ENCODE measurements around the gene RAC3. TPM values are rescaled to one million over a fixed set of nuclear protein-coding genes. Genes with fewer than 3 reads are reported as not detected.

The RAC3 gene
- total RNA-seq, 1 experiment from 2014 or later: 16.4 TPM

- no peak for DNase-seq (ENCODE audit: low read depth)
Observed at GRCh38 chr17:82012261-82012639, 19.2 kb upstream of the RAC3 start.

DNA sequence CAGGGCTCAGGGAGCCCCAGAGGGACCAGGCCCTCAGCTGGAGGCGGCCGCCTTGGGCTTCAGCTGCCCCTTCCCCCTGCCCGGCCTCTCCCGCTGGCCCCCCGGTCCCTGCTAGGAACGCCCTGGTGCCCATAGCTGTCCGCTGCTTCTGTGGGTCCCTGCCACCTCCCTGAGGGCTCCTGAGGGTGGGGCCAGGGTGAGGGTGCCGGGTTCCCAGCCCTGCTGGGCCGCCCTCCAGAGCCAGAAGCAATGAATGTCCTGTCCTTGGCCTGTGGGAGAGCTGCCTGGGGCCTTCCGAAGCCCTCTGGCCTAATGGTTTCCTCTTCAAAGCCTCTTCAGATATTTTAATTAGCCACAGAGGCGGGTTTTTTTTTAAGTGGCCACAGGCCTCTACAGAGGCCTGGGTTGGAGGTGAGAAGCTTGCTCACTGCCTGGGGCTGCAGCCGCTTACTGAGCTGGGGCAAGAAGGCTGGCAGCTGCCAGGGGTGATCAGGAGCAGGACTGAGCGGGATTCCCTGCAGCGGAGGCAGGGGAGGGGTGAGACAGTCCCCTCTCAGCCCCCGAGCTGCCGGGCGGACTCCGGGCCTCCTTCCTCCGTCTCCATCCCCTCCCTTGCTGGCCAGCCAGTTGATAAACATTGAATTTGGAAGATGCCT lies 18.7 kb upstream of the RAC3 start:
- peak; percentile 83 for DNase-seq (ENCODE audit: low read depth)

- peak; percentile 46 for DNase-seq (ENCODE audit: low read depth)
Observed at GRCh38 chr17:82013341-82013740, 18.1 kb upstream of the RAC3 start.

- DNase-seq (ENCODE audit: low read depth): no peak
Observed at GRCh38 chr17:82013772-82014321, 17.6 kb upstream of the RAC3 start.

- DNase-seq (ENCODE audit: low read depth): no peak
Observed at GRCh38 chr17:82014432-82014831, 17.0 kb upstream of the RAC3 start.

GRCh38 chr17:82014971-82015310 lies 16.5 kb upstream of the RAC3 start:
- DNase-seq (ENCODE audit: low read depth): no peak

- DNase-seq (ENCODE audit: low read depth): no peak
Observed at GRCh38 chr17:82015311-82015971, 16.0 kb upstream of the RAC3 start.

DNA sequence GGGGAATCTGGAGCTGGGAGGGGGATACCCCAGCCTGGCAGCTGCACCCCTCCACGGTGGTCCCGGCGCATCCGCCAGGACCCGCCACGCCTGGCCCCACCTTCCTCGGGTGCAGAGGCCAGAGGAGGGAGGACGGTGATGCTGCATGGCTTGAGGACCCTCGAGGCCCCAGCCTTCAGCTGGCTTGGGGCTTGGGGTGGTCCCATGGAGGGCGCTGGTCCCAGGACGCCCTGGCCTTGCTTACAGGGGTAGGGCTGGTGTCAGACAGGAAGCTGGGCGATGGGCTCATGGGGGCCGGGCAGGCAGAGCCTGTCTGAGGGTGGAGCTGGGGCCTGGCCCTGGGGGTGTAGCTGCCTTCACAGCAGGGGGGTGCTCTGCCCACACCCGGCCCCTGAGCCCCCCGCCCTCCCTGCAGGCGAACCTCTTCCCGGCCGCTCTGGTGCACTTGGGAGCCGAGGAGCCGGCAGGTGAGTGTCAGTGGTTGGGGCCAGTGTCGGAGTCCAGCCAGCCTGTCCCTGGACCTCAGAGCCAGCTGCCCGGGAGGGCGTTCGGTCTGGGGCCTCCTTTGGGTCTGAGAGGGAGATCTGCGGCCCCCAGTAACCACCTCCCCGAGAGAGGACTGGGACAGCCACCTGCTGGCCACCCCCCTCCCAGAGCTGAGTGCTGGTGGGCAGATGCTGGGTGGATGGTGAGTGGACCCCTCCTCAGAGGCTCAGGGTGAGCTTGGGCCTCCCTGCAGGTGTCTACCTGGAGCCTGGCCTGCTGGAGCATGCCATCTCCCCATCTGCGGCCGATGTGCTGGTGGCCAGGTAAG lies 15.2 kb upstream of the RAC3 start:
- DNase-seq (ENCODE audit: low read depth): no peak

DNA sequence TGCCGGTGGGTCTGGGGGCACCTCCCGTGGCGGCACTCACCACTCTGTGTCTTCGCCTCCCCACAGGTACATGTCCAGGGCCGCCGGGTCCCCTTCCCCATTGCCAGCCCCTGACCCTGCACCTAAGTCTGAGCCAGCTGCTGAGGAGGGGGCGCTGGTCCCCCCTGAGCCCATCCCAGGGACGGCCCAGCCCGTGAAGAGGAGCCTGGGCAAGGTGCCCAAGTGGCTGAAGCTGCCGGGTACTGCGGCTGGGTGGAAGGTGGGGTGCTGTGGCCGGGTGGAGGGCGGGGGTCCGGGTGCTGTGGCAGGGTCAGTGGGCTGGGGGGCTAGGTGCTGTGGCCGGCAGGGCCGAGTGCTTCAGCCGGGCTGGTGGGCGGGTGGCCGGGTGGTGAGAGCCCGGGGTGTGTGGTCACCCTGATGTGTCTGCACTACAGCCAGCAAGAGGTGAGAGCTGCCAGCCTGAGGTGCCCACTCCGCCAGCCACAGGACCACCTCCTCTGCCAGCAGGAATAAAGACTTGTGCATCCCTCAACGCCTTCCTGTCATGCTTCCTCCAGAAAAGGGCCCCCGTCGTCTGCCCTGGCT lies 14.5 kb upstream of the RAC3 start:
- DNase-seq (ENCODE audit: low read depth): no peak

DNA sequence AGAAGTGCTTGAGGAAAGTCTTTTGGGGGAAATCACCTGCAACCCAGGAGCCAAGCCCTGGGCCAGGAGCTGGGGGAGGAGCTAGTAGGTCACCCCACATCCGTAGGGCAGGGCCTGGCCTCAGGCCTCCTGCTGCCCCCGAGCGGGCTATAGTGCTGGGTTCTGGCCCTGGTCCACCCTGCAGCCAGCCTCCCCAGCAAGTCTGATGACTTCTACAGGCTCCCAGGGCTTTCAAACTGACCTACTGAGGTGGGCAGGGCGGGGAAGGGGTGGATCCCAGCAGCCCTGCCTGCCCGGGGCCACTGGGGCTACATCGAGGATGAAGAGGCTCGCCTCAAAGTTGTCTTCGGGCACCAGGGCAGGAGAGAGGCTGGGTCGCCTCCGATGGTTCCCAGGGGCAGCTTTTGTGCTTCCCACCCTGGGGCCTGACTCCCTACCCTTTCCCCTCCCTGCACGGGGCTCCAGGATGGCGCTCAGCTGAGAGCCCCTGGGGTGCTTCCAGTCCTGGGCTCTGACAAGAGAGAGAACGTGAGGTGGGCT lies 13.8 kb upstream of the RAC3 start:
- DNase-seq (ENCODE audit: low read depth): no peak

DNA sequence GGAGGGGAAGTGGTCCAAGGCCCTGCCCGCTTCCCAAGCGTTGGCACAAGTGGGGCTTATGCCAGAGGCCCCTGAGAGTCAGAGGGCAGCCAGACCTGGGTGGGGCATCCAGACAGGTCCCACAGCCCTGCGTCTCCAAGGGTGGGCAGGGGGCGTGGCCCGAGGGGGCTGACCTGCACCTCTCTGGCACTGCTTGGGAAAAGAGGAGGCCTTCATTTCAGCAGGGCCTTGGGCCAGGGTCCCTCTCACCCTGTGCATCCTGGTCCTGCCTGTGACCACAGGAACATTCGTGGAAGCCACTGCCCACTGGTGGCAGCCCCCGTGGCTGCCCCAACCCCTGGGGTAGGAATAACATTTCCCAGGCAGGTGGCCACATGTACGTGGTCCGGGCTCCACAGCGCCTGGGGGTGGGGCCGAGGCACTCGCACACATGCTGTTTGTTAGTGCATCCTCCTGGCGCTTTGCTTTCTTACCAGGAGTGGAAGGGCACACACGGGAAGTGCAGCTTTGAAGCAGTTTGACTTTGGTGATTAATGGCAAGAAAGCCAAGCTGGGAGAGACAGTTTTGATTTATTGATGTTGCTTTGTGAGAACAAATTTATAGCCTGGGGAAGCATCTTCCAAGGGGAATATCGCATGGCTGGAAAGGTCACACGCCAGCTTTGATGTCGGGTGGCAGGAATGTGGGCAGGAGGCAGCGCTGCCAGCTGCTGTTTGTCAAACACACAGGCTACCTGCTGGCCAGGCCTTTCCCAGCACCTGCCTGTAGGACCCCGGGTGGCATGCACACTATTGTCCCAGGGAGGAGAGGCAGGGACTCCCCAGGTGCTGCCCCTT lies 13.1 kb upstream of the RAC3 start:
- DNase-seq (ENCODE audit: low read depth): peak; percentile 61

GRCh38 chr17:82018989-82019689 lies 12.3 kb upstream of the RAC3 start:
- DNase-seq (ENCODE audit: low read depth): no peak

DNA sequence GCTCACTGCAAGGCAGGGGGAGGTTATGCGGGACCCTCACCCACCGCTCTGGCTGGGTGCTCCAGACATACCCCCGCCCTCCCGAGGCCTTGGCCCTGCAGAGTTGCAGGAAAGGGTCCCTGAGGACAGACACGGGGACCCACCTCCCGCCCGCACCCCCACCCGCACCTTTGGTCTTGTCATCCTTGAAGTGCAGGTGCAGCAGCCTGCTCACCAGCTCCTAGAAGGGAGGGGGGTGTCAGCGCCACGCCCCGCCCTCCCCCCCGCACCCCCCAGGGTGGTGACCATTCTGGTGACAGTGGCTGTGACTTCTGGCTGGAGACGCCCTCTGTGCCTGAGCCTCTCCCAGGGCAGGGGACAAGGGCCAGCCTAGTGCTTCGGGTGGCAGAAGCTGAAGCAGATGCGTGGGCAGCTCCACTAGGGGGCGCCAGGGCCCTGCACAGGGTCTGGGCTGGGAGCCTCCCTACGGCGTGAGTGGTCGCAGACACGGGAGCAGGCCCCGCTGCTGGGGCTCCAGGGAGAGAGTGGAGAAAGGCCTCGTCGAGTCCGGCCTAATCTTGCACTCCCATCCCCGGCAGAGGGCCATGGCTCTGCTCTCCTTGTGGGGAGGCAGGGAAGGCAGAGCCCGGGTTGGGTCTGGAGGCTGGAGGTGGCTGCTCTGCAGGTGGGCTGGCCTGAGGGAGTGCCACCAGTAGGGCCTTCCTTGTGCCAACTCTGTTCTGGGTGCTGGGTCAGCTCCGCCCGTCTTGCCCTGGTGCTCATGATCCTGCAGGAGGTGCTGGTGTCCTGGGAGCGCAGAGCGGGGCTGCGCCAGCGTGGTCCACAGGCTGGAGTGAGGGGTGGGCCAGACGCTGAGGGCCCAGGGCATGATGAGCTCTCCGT lies 11.5 kb upstream of the RAC3 start:
- DNase-seq (ENCODE audit: low read depth): peak; percentile 23

- DNase-seq (ENCODE audit: low read depth): no peak
Observed at GRCh38 chr17:82020572-82021106, 10.8 kb upstream of the RAC3 start.

GRCh38 chr17:82021107-82021899 lies 10.2 kb upstream of the RAC3 start:
- DNase-seq (ENCODE audit: low read depth): peak; percentile 82

DNA sequence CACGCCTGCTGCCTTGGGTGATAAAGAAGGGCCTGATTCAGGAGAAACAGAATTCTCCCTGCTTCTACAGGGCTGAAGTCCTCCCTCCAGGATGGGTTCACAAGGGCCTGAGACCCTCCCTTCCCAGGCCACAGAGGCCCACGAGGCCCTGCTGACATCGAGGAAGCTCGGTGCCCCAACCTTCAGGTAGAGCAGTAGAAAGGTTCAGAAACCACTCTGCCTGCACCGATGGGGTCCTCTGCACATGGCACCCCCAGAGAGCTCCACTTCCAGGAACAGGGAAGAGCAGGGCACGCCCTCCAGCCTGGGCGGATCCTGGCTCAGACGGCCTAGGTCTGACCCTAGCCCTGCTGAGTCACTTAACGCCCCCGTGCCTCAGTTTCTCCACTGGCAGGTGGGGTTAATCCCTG lies 9.6 kb upstream of the RAC3 start:
- DNase-seq (ENCODE audit: low read depth): no peak

DNA sequence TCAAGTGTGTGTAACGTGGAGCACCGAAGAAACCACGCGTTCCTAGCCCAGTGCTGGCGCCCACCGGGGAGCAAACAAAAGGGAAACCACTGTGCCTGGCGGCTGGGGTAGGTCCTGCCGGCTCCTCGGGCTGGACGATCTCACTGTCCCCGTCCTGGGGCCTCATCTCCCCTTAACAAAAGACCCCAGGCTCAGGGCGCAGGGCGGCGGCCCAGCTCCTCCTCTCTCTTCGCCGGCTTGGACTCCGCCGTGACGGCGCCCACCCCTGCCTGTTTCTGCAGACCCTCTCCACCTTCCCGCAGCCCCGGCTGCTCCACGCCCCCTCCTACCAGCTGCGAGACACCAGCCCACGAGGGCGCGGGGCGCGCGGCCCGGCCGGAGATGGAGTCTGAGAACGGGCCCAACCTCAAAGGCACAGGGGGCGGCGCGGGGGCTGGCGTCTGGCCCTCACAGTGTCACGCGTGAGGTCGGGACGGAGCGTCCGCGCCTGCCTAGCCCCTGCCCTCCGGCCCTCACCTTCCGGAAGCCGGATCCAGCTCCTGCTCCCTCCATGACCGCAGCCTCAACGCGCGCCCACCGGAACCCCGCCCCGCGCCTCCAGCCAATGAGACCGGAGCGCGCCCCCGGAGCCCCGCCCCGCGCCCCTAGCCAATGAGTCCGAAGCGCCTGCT lies 9.0 kb upstream of the RAC3 start, which contains the start of gene CENPX:
Gene CENPX, minus strand, starts transcription at position 569 of the 671 bp plus-strand sequence. Its CDS starts 17 bp downstream, at position 552.
- DNase-seq (ENCODE audit: low read depth): peak; percentile 23
